ENCODE measurements around the gene CLDN16.

- TF ChIP-seq POLR2AphosphoS5 (IDR thresholded peaks at IDR 0.05) (no peak), POLR2A (IDR thresholded peaks at IDR 0.05) (no peak)
- TF ChIP-seq, protein P1, sequence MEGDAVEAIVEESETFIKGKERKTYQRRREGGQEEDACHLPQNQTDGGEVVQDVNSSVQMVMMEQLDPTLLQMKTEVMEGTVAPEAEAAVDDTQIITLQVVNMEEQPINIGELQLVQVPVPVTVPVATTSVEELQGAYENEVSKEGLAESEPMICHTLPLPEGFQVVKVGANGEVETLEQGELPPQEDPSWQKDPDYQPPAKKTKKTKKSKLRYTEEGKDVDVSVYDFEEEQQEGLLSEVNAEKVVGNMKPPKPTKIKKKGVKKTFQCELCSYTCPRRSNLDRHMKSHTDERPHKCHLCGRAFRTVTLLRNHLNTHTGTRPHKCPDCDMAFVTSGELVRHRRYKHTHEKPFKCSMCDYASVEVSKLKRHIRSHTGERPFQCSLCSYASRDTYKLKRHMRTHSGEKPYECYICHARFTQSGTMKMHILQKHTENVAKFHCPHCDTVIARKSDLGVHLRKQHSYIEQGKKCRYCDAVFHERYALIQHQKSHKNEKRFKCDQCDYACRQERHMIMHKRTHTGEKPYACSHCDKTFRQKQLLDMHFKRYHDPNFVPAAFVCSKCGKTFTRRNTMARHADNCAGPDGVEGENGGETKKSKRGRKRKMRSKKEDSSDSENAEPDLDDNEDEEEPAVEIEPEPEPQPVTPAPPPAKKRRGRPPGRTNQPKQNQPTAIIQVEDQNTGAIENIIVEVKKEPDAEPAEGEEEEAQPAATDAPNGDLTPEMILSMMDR (IDR thresholded peaks at IDR 0.05), result peak in 1 of 4 experiments; percentile 5
Observed at GRCh38 chr3:190339130-190339529, 48.8 kb upstream of the CLDN16 start.

Data from prostate gland (tissue), 2 donors.